H9 (cell line): Measurements from ENCODE around the gene BCO1. TPM values are rescaled to one million over a fixed set of nuclear protein-coding genes. Genes with fewer than 3 reads are reported as not detected.

Experiments
- DNase-seq: peaks from one replicate; pipeline ENCODE4 v3.0.0-alpha.2; 2017
- H2AFZ ChIP-seq: one replicate; pipeline ENCODE4 v1.6.1; 2013; ENCODE audit warnings: mild to moderate bottlenecking, low read length, control low read depth, moderate library complexity
- H2AK5ac ChIP-seq: 2 replicates; pipeline ENCODE4 v1.6.1; 2013; ENCODE audit warnings: low read length, control low read depth, mixed read lengths; ENCODE audit not compliant: insufficient read length
- H2BK120ac ChIP-seq: one replicate; pipeline ENCODE4 v1.6.1; 2013; ENCODE audit warnings: low read depth, mild to moderate bottlenecking, low read length, control low read depth, inconsistent platforms; ENCODE audit not compliant: poor library complexity, severe bottlenecking
- H2BK12ac ChIP-seq: 2 replicates; pipeline ENCODE4 v1.6.1; 2013; ENCODE audit warnings: low read length, control low read depth, mixed read lengths, low read depth; ENCODE audit not compliant: insufficient read length
- H2BK15ac ChIP-seq: 2 replicates; pipeline ENCODE4 v1.6.1; 2013; ENCODE audit warnings: low read depth, low read length, control low read depth
- H2BK20ac ChIP-seq: one replicate; pipeline ENCODE4 v1.6.1; 2013; ENCODE audit warnings: low read depth, mild to moderate bottlenecking, low read length, control low read depth, inconsistent platforms; ENCODE audit not compliant: poor library complexity, severe bottlenecking
- H2BK5ac ChIP-seq: 2 replicates; pipeline ENCODE4 v1.6.1; 2013; ENCODE audit warnings: low read length, control low read depth, mixed read lengths; ENCODE audit not compliant: insufficient read length
- H3K14ac ChIP-seq: 2 replicates; pipeline ENCODE4 v1.6.1; 2013; ENCODE audit warnings: low read length, control low read depth; ENCODE audit not compliant: insufficient read depth
- H3K18ac ChIP-seq: 2 replicates; pipeline ENCODE4 v1.6.1; 2013; ENCODE audit warnings: low read depth, mild to moderate bottlenecking, mixed read lengths, low read length, control low read depth; ENCODE audit not compliant: insufficient read length
- H3K23ac ChIP-seq: 2 replicates; pipeline ENCODE4 v1.6.1; 2013; ENCODE audit warnings: low read length, control low read depth, mixed read lengths, low read depth; ENCODE audit not compliant: insufficient read length
- H3K23me2 ChIP-seq: 2 replicates; pipeline ENCODE4 v1.6.1; 2013; ENCODE audit warnings: low read depth, mild to moderate bottlenecking, mixed read lengths, low read length, control low read depth; ENCODE audit not compliant: insufficient read length, poor library complexity, severe bottlenecking
- H3K27ac ChIP-seq: 2 replicates; pipeline ENCODE4 v1.5.1; 2013; ENCODE audit warnings: low read length, control low read depth, mixed read lengths, low read depth; ENCODE audit not compliant: insufficient read length
- H3K27me3 ChIP-seq: 2 replicates; pipeline ENCODE4 v1.6.1; 2013; ENCODE audit warnings: low read length, control low read depth, inconsistent platforms; ENCODE audit not compliant: insufficient read depth
- H3K4ac ChIP-seq: 2 replicates; pipeline ENCODE4 v1.6.1; 2013; ENCODE audit warnings: low read depth, mild to moderate bottlenecking, control low read depth, inconsistent platforms, low read length, moderate library complexity
- H3K4me1 ChIP-seq: 2 replicates; pipeline ENCODE4 v1.6.1; 2013; ENCODE audit warnings: low read length, control low read depth, inconsistent platforms; ENCODE audit not compliant: insufficient read depth
- H3K4me2 ChIP-seq: 2 replicates; pipeline ENCODE4 v1.6.1; 2013; ENCODE audit warnings: low read length, control low read depth, mixed read lengths; ENCODE audit not compliant: insufficient read length, insufficient read depth
- H3K56ac ChIP-seq: 2 replicates; pipeline ENCODE4 v1.6.1; 2013; ENCODE audit warnings: low read depth, mild to moderate bottlenecking, mixed read lengths, low read length, control low read depth; ENCODE audit not compliant: insufficient read length
- H3K79me1 ChIP-seq: 2 replicates; pipeline ENCODE4 v1.6.1; 2013; ENCODE audit warnings: low read depth, mild to moderate bottlenecking, moderate library complexity, low read length, control low read depth, inconsistent platforms; ENCODE audit not compliant: insufficient read depth, poor library complexity, severe bottlenecking
- H3K79me2 ChIP-seq: 2 replicates; pipeline ENCODE4 v1.6.1; 2013; ENCODE audit warnings: low read length, control low read depth, inconsistent platforms; ENCODE audit not compliant: insufficient read depth
- H3K9ac ChIP-seq: 2 replicates; pipeline ENCODE4 v1.6.1; 2013; ENCODE audit warnings: low read length, control low read depth, mixed read lengths; ENCODE audit not compliant: insufficient read length; ENCODE audit errors: extremely low read depth
- H3K9me3 ChIP-seq: one replicate; pipeline ENCODE4 v1.6.1; 2013; ENCODE audit warnings: low read depth, low read length, inconsistent platforms; ENCODE audit not compliant: control insufficient read depth
- H3T11ph ChIP-seq: one replicate; pipeline ENCODE4 v1.6.1; 2013; ENCODE audit warnings: mild to moderate bottlenecking, low read length, control low read depth, inconsistent platforms
- H4K20me1 ChIP-seq: one replicate; pipeline ENCODE4 v1.6.1; 2013; ENCODE audit not compliant: control insufficient read depth, insufficient read length, insufficient read depth
- H4K5ac ChIP-seq: 2 replicates; pipeline ENCODE4 v1.6.1; 2013; ENCODE audit warnings: low read depth, mild to moderate bottlenecking, mixed read lengths, low read length, control low read depth; ENCODE audit not compliant: insufficient read length
- H4K8ac ChIP-seq: replicated peaks from 2 replicates; pipeline ENCODE4 v1.6.1; 2013; ENCODE audit warnings: low read length, control low read depth, mixed read lengths, low read depth; ENCODE audit not compliant: insufficient read length
- H4K91ac ChIP-seq: 2 replicates; pipeline ENCODE4 v1.6.1; 2013; ENCODE audit warnings: low read depth, mild to moderate bottlenecking, moderate library complexity, mixed read lengths, low read length, control low read depth; ENCODE audit not compliant: insufficient read length
- H3K27ac Mint-ChIP-seq, 3 experiments: 2 replicates in 2 of 3; 3 replicates in 1 of 3; pipeline ENCODE4 v1.8.0; 2020 to 2021; ENCODE audit warnings: mixed read lengths in 3 of 3, mild to moderate bottlenecking in 1 of 3, moderate library complexity in 1 of 3
- H3K27me3 Mint-ChIP-seq: 2 replicates; pipeline ENCODE4 v1.8.0; 2021; ENCODE audit warnings: low read depth, mild to moderate bottlenecking, moderate library complexity, mixed read lengths
- H3K36me3 Mint-ChIP-seq, 3 experiments: 2 replicates in 2 of 3; 3 replicates in 1 of 3; pipeline ENCODE4 v1.8.0; 2020 to 2021; ENCODE audit warnings: low read depth in 3 of 3, mixed read lengths in 3 of 3; ENCODE audit not compliant: insufficient read depth in 1 of 3
- H3K4me1 Mint-ChIP-seq, 2 experiments: 2 replicates each; pipeline ENCODE4 v1.8.0; 2020; ENCODE audit warnings: mixed read lengths in 2 of 2
- H3K4me3 Mint-ChIP-seq, 2 experiments: 2 replicates in 1 of 2; 3 replicates in 1 of 2; pipeline ENCODE4 v1.8.0; 2020 to 2021; ENCODE audit warnings: mild to moderate bottlenecking in 2 of 2, mixed read lengths in 2 of 2, moderate library complexity in 1 of 2
- H3K9me3 Mint-ChIP-seq, 2 experiments: 2 replicates in 1 of 2; 3 replicates in 1 of 2; pipeline ENCODE4 v1.8.0; 2020; ENCODE audit warnings: mild to moderate bottlenecking in 2 of 2, mixed read lengths in 2 of 2, moderate library complexity in 1 of 2
- CTCF ChIP-seq: fragments of 200-600 bp; sonication (generic); conservative IDR thresholded peaks from 3 replicates; pipeline ENCODE4 v1.8.0; 2021; ENCODE audit warnings: antibody characterized with exemption, mild to moderate bottlenecking
- WGBS: extraction: QIAGEN DNeasy Blood & Tissue Kit; methylation state at CpG from one replicate; pipeline ENCODE4 v1.1.7; 2013; ENCODE audit warnings: missing lambda C conversion rate, low lambda C conversion rate, mixed read lengths; ENCODE audit not compliant: insufficient read length; ENCODE audit errors: extremely low coverage; 5-methylcytosine and 5-hydroxymethylcytosine counted together
- total RNA-seq: library from RNA; stranded (reverse); gene quantifications from 2 replicates; pipeline ENCODE4 v1.2.1, GENCODE V29; 2021

The BCO1 gene
- total RNA-seq, 1 experiment from 2014 or later = not detected

DNA sequence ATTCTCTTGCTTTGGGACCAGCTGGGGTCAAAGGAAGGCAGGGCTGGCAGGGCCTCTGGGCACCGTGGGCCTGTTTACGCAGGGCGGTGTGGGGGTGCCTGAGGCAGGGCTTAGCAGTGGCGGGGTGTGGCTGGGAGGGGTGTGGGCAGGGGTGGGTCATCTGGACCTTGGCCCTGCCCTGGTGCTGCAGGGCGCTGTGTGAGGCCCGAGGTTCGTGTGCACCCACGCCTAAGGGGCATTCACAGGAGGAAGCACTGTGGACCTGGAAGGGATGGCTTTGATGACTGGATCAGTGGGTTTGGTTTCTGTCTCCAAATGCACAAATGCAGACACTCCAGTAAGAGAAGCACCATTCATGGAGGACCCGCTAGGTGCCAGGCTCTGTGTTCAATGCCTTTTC is 37.3 kb downstream of the BCO1 start:
- Histone ChIP-seq H3K4me1 (no peaks in the 10 kb centered on the region), H3T11ph (no peak overlapping the region), H2BK120ac (no peak overlapping the region), H3K56ac (no peak overlapping the region), H4K91ac (no peak overlapping the region), H2AK5ac (no peak overlapping the region), H3K18ac (no peak overlapping the region), H2BK15ac (no peak overlapping the region), H3K27me3 (no peaks in the 10 kb centered on the region), H2BK5ac (no peak overlapping the region), H2BK12ac (no peak overlapping the region), H3K23ac (no peak overlapping the region), H2AFZ (no peak overlapping the region), H2BK20ac (no peak overlapping the region), H4K20me1 (no peaks in the 10 kb centered on the region), H4K8ac (no peak overlapping the region), H3K14ac (no peak overlapping the region), H3K4ac (no peak overlapping the region), H3K9ac (no peak overlapping the region), H3K27ac (no peak overlapping the region), H4K5ac (no peak overlapping the region), H3K4me2 (no peak overlapping the region), H3K79me2 (no peaks in the 10 kb centered on the region), H3K9me3 (no peaks in the 10 kb centered on the region), H3K23me2 (no peaks in the 10 kb centered on the region), H3K79me1 (no peaks in the 10 kb centered on the region)
- no peaks in the 10 kb centered on the region for H3K9me3 Mint-ChIP-seq
- DNase-seq = no peak
- no peak overlapping the region for H3K27ac Mint-ChIP-seq
- H3K4me3 Mint-ChIP-seq = no peak overlapping the region
- no CpG with 5 or more reads among the region's 9 CpGs for WGBS
- H3K4me1 Mint-ChIP-seq = no peaks in the 10 kb centered on the region
- no peaks in the 10 kb centered on the region for H3K27me3 Mint-ChIP-seq
- no peak for TF ChIP-seq CTCF
- H3K36me3 Mint-ChIP-seq = no peaks in the 10 kb centered on the region
